ENCODE results near the gene SH3RF2.
"Not testable (repeated sequence)": the region's sequence is repeated elsewhere in the genome, so short reads cannot be mapped to it uniquely, and the experiment has no call there.

The SH3RF2 gene

GRCh38 chr5:145948921-145949320, 12.5 kb downstream of the SH3RF2 start:
- Histone ChIP-seq H3K9me3 (no peaks in the 10 kb centered on the region), H3K4me3 (ENCODE audit: low read depth in 1 of 2, low read length in 1 of 2) (no peak overlapping the region), H3K27me3 (peaks cover 59% of the 10 kb centered on the region), H3K4me1 (ENCODE audit: control insufficient read depth in 1 of 2, insufficient read depth in 1 of 2, low read depth in 1 of 2, low read length in 1 of 2) (peaks cover 7 to 30% of the 10 kb centered on the region in 2 experiments), H3K36me3 (no peaks in the 10 kb centered on the region), H3K27ac (no peak overlapping the region)
- TF ChIP-seq CTCF (IDR thresholded peaks at IDR 0.05), result no peak

GRCh38 chr5:145949474-145949873, 13.1 kb downstream of the SH3RF2 start:
- no peak for TF ChIP-seq CTCF (IDR thresholded peaks at IDR 0.05)
- Histone ChIP-seq H3K27ac (no peak overlapping the region), H3K4me3 (ENCODE audit: low read depth in 1 of 2, low read length in 1 of 2) (no peak overlapping the region), H3K36me3 (no peaks in the 10 kb centered on the region), H3K27me3 (peaks cover 60% of the 10 kb centered on the region), H3K4me1 (ENCODE audit: control insufficient read depth in 1 of 2, insufficient read depth in 1 of 2, low read depth in 1 of 2, low read length in 1 of 2) (peaks cover 6 to 24% of the 10 kb centered on the region in 2 experiments), H3K9me3 (no peaks in the 10 kb centered on the region)

- H3K4me1 ChIP-seq (ENCODE audit: control insufficient read depth in 1 of 2, insufficient read depth in 1 of 2, low read depth in 1 of 2, low read length in 1 of 2), result peaks cover 6 to 15% of the 10 kb centered on the region in 2 experiments
- TF ChIP-seq CTCF (IDR thresholded peaks at IDR 0.05), result no peak
- peaks cover 76% of the 10 kb centered on the region for H3K27me3 ChIP-seq
- no peak overlapping the region for H3K4me3 ChIP-seq (ENCODE audit: low read depth in 1 of 2, low read length in 1 of 2)
- H3K9me3 ChIP-seq, result no peaks in the 10 kb centered on the region
- H3K36me3 ChIP-seq, result no peaks in the 10 kb centered on the region
- H3K27ac ChIP-seq, result no peak overlapping the region
These were observed 14.7 kb downstream of the SH3RF2 start for GRCh38 chr5:145951071-145951470.

GRCh38 chr5:145953202-145953601, 16.8 kb downstream of the SH3RF2 start:
- no peak overlapping the region for H3K27ac ChIP-seq
- no peaks in the 10 kb centered on the region for H3K36me3 ChIP-seq
- H3K4me3 ChIP-seq (ENCODE audit: low read depth in 1 of 2, low read length in 1 of 2), result no peak overlapping the region
- no peak for TF ChIP-seq CTCF (IDR thresholded peaks at IDR 0.05)
- H3K27me3 ChIP-seq, result peaks cover 86% of the 10 kb centered on the region
- H3K9me3 ChIP-seq, result no peaks in the 10 kb centered on the region
- no peaks in the 10 kb centered on the region for H3K4me1 ChIP-seq (ENCODE audit: control insufficient read depth in 1 of 2, insufficient read depth in 1 of 2, low read depth in 1 of 2, low read length in 1 of 2)

- not testable (repeated sequence) for H3K9me3 ChIP-seq; H3K4me3 ChIP-seq (ENCODE audit: low read depth in 1 of 2, low read length in 1 of 2); H3K4me1 ChIP-seq (ENCODE audit: control insufficient read depth in 1 of 2, insufficient read depth in 1 of 2, low read depth in 1 of 2, low read length in 1 of 2); H3K27ac ChIP-seq; H3K36me3 ChIP-seq
- peaks cover 80% of the 10 kb centered on the region for H3K27me3 ChIP-seq
These were observed 17.8 kb downstream of the SH3RF2 start for GRCh38 chr5:145954140-145954539.

- no peak overlapping the region for H3K4me3 ChIP-seq (ENCODE audit: low read depth in 1 of 2, low read length in 1 of 2)
- no peaks in the 10 kb centered on the region for H3K9me3 ChIP-seq
- peaks cover 68% of the 10 kb centered on the region for H3K27me3 ChIP-seq
- H3K4me1 ChIP-seq (ENCODE audit: control insufficient read depth in 1 of 2, insufficient read depth in 1 of 2, low read depth in 1 of 2, low read length in 1 of 2), result no peaks in the 10 kb centered on the region
- no peak overlapping the region for H3K27ac ChIP-seq
- no peak for TF ChIP-seq CTCF (IDR thresholded peaks at IDR 0.05)
- H3K36me3 ChIP-seq, result no peaks in the 10 kb centered on the region
These were observed 21.0 kb downstream of the SH3RF2 start for GRCh38 chr5:145957388-145957787.
